Measurements from ENCODE around the gene LGALS3BP. TPM values are rescaled to one million over a fixed set of nuclear protein-coding genes. Genes with fewer than 3 reads are reported as not detected.

LGALS3BP gene
- total and polyA plus RNA-seq, 2 of the 4 experiments (the other 2 are of a cell fraction), result 33.7 to 273 TPM

GRCh38 chr17:78997881-78998280, 18.2 kb upstream of the LGALS3BP start:
- Histone ChIP-seq H3K79me1 (ENCODE audit: low read depth in 1 of 2, low read length in 2 of 2) (peaks cover 31 to 85% of the 10 kb centered on the region in 2 experiments), H3K36me3 (ENCODE audit: control insufficient read depth, insufficient read depth, low read length) (peaks cover 57% of the 10 kb centered on the region), H4K20me1 (ENCODE audit: insufficient read depth, low read length) (peaks cover 66% of the 10 kb centered on the region), H3K9me3 (ENCODE audit: control insufficient read depth, insufficient read depth, low read length) (no peaks in the 10 kb centered on the region), H2BK15ac (ENCODE audit: low read depth, low read length) (no peak overlapping the region), H2AFZ (replicated peaks; ENCODE audit: low read length, poor library complexity) (no peak overlapping the region), H3K18ac (ENCODE audit: low read depth, low read length) (no peak overlapping the region), H3K56ac (ENCODE audit: extremely low read depth, insufficient read depth, low read length) (no peak overlapping the region), H3K9me1 (ENCODE audit: insufficient read depth, low read length) (no peaks in the 10 kb centered on the region; the same call in 1 of the 2 replicates), H3K27ac (ENCODE audit: insufficient read depth, low read length) (no peak overlapping the region), H2AK5ac (ENCODE audit: low read depth, low read length) (no peak overlapping the region), H4K5ac (ENCODE audit: low read depth, low read length) (no peak overlapping the region), H3K27me3 (ENCODE audit: control insufficient read depth, insufficient read depth, low read length) (no peaks in the 10 kb centered on the region), H4K91ac (ENCODE audit: insufficient read depth, low read depth, low read length) (no peak overlapping the region), H2BK5ac (ENCODE audit: low read depth, low read length, poor library complexity, severe bottlenecking) (no peak overlapping the region), H2AK9ac (replicated peaks; ENCODE audit: low read depth, low read length, poor library complexity) (no peak overlapping the region), H3K9ac (ENCODE audit: low read depth, low read length) (no peak overlapping the region), H3K23ac (ENCODE audit: low read depth, low read length) (no peak overlapping the region), H3K4ac (ENCODE audit: low read depth, low read length) (no peak overlapping the region), H3K4me3 (ENCODE audit: insufficient read depth, low read depth, low read length) (no peak overlapping the region), H3K4me2 (ENCODE audit: low read depth, low read length) (no peak overlapping the region), H4K8ac (ENCODE audit: low read depth in 2 of 2, low read length in 2 of 2) (no peak overlapping the region), H2BK20ac (ENCODE audit: low read depth, low read length) (no peak overlapping the region), H3K14ac (replicated peaks; ENCODE audit: low read depth, low read length) (no peak overlapping the region), H3K4me1 (ENCODE audit: control insufficient read depth, insufficient read depth, low read length) (no peaks in the 10 kb centered on the region), H2BK120ac (ENCODE audit: low read depth, low read length) (no peak overlapping the region)
- BruUV-seq (replicated peaks), result no TSS peak
- intact Hi-C loops (cut with micrococcal nuclease) (no loop called here), in situ Hi-C loops (cut with MboI; ENCODE audit: low sequenced_read_pairs) (no loop called here), dilution Hi-C loops (cut with HindIII; ENCODE audit: low sequenced_read_pairs, unreplicated experiment) (no loop called here)
- ATAC-seq (ENCODE audit: low read depth), result no peak
- ChIA-PET CTCF (no interaction called here), POLR2A (ENCODE audit: unreplicated experiment) (no interaction called here)
- no peak for DNase-seq
- whole genome bisulfite sequencing, 2 experiments (ENCODE audit: extremely low coverage in 2 of 2, insufficient read length in 1 of 2), result 90% methylated on average over 2 of the region's 6 CpGs; no CpG with 5 or more reads in 1 of the 2 experiments
- TF ChIP-seq MAFK (IDR thresholded peaks at IDR 0.05; ENCODE audit: low read depth, low read length) (no peak), POLR2A (IDR thresholded peaks at IDR 0.05; ENCODE audit: low read depth, low read length) (no peak), MXI1 (IDR thresholded peaks at IDR 0.05; ENCODE audit: borderline replicate concordance, low read depth, low read length) (no peak)
